Measurements from ENCODE around the gene NFKBIE.

NFKBIE gene

DNA sequence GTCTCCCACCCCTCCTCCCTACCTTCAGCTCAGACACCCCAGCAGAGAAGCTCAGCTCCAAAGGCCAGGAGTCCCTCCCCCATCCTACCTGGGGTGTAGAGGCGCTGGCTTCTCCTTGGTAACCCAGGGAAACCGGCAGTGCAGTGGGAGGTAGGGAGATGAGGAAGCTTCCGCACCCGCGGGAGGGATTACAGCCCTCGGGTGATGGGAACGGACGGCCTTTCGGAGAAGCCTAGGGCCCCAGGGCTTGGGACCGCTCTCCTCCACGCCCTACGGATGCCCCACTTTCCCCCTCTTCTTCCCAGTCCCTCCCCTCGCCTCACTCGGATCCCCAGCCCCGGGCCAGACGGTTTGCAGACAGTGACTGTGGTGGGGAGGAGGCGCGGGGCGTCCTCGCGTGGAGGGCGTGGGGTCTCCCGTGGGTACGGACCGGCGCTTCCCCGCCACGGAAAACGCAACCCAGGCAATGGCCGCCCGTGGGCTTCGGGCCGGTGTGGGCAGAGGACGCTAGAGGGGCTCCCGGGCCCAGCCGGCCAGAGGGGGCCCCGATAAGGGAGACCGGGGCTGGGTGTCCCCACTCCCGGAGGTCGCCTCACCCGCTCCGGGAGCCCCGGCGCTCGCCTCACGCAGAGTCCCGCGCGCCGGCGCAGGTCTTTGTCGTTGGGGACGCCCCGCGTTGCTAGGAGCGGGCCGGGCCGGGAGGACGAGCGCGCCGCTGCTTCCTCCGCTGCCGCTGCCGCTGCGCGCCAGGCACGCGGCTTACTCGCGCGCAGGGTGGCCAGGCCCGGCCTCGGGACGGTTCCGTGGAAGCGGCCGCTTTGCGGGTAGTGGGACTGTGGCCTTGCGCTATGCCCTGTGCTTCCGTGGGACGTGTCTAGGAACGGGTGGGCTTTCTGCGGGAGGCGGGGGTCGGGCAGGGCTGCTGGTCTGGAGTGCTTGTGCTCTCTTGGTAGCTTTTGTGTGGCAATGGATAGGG is 32.0 kb upstream of the NFKBIE start:
- no peak for DNase-seq

- no peak for DNase-seq
Observed at GRCh38 chr6:44294832-44295791, 29.8 kb upstream of the NFKBIE start.

GRCh38 chr6:44292661-44293365 is 27.5 kb upstream of the NFKBIE start:
- peak; percentile 7 for DNase-seq

GRCh38 chr6:44291841-44292240 is 26.5 kb upstream of the NFKBIE start:
- no peak for DNase-seq

DNA sequence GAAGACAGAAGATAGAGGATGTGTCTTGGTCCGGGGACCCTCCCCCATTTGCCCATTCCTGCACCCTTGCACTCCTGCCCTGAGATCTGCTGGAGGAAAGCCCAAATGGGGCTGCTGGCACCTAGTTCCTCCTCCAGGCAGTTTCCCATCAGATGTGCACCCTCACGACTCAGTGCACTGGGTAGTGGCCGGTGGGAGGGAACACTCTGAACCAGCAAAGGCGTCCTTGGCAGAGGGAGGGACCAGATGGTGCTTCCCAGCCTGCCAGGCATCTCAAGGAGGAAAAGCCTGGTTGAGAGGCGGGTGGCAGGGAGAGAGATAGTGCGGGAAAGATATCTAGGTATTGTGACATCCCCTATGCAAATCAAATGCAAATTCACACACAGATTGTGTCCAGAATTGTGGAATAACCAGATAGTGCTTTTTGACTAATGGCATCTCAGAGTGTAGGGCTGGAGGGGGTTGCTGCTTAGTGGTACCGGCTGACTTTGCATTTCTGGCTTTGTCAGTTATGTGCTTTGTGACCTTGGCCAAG is 24.4 kb upstream of the NFKBIE start:
- peak; percentile 73 for DNase-seq

DNA sequence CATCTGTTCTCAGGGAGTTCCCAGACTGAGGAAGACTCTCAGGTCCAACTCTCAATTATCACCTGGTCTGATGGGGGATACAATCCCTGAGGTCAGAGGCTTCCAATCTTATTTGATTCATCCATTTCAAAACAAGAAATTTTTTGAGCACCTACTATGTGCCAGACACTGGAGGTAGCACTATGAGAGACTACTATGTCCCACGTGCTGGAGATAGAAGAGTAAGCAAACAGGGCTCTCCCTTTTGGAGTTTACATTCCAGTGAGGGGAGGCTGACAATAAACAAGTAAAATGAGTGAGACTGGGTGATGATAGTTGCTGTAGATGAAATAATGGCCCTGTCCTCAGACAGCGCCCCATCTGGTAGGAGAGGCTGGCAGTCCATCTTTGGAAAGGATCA is 21.4 kb upstream of the NFKBIE start:
- no peak for DNase-seq

- no peak for DNase-seq
Observed at GRCh38 chr6:44286285-44286565, 20.9 kb upstream of the NFKBIE start.

DNA sequence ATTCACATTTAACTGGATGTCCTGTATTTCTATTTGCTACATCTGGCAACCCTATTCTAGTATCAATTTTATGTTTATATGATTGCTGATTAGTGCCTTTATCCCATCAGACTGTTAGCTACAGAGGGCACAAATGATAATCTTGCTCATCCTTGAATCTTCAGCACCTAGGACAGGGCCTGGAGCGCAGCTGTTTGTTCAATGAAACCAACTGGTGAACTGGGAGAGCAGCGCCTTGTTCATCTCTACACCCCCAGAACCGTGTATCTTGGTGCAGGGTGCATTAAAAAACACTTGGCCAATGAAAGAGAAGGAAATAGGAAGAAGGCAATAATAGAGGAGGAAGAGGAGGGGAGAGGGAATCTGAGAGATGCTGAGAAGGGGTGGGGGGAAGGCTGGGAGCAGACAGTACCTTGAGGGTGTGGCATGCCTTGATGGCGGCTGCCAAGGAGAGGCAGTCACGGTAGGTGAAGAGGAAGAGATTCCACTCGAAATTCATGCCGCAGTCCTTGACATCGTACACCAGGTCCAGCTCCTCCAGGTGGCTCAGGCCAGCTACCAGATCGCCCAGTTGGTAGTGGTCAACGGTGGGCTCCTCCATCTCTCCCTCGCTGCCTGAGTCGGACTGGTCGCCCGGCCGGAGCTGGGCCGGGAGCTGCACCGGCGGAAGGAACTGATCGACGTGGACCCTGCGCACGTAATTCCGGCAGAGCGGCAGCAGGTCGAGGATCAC is 20.4 kb upstream of the NFKBIE start:
- no peak for DNase-seq

DNA sequence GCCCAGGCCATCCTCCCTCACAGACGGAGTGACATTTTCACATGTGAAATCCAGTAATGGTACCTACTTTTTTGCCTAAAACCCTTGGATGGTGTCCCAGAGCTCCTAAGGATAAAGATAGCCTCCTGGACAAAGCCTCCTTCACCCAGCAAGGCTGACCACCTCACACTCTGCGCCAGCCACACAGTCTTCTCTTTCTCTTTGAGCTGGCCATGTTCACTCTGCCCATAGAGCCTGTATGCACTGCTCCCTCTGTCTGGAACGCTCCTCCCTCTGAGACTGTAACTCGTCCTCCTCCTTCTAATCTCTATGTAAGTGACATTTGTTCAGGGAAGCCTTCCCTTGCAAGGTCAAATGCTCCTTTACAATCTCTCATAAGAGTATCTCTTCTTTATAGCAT is 19.5 kb upstream of the NFKBIE start:
- DNase-seq: no peak

GRCh38 chr6:44284121-44284520 is 18.8 kb upstream of the NFKBIE start:
- DNase-seq: peak; percentile 38

GRCh38 chr6:44278774-44279697 is 13.7 kb upstream of the NFKBIE start:
- DNase-seq: no peak

GRCh38 chr6:44278315-44278714 is 13.0 kb upstream of the NFKBIE start:
- no peak for DNase-seq

DNA sequence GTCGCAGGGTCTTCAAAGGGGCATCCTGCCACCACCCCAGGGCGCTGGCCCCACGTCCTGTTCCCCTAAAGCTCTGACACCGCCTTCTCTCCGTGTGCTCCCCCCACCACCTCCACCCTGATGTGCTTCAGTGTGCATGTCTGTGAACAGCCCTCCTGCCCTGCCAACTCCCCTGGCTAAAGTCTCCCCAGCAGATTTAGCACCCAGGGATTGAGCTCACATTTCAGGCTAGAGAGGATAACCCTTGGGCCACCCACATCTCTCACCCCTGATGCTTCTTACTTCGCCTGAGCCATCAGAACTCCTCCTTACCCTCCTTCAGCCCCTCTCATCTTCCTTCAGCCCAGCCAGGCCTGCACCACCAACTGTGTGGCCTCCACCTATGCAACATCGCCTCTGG is 12.4 kb upstream of the NFKBIE start:
- DNase-seq: no peak

DNA sequence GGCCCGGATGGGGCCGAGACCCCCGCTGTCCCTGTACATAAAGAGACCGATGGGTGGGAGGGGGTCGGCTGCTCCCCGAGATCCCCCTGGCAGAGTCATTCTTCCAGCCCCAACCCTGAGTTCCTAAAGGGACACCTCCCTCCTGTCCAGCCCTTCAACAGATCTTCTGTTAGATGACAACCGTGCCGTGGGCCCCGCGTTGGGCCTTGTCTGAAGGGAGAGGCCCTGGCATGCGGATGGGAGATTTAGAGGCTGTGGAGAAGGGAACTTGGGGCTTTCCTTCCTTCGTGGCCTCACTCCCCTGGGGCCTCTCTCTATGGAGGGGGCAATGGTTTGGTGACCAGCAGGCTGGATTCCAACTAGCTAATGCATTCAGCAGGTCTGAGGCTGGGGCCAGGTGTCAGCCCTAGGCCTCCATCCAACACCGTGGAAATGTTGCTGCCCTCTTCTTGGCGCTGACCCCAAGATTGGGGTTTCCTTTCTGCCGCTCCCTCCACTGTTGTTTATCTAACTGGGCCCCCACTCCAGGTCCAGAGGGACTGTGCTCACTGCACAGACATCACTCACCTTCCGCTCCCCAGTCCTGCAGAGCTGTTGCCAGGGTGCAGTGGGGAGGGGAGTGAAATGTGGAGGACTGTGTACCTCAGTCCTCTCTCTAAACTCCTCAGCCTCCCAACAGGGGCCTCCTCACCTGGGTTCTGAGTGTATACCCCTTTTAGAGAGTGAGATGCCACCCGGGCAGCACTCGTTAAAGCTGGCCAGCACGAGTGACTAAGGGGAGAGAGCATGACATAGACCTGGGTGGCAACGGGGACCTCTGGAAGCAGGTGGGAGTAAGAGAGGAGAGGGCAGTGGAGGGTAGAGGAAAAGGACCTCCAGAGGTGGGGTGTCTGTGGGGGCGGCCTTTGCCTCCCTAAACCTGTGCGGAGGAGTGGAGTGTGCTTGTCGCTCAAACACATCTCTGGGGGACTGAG is 11.6 kb upstream of the NFKBIE start:
- DNase-seq: no peak

GRCh38 chr6:44275749-44276648 is 10.6 kb upstream of the NFKBIE start:
- DNase-seq: no peak

GRCh38 chr6:44275271-44275748 is 10.0 kb upstream of the NFKBIE start:
- DNase-seq: no peak

- DNase-seq: no peak
Observed at GRCh38 chr6:44273617-44274016, 8.3 kb upstream of the NFKBIE start.

- no peak for DNase-seq
Observed at GRCh38 chr6:44272999-44273566, 7.7 kb upstream of the NFKBIE start.

All from NCI-H446 treated with DMSO at 0.1 percent for 48 hours (cell line).